ENCODE results near the gene ATP11B. TPM values are rescaled to one million over a fixed set of nuclear protein-coding genes. Genes with fewer than 3 reads are reported as not detected.

Gene ATP11B
- total and polyA plus RNA-seq, 2 of the 8 experiments (the other 6 are each of a cell fraction or from before 2014, with no cell fraction given): 5.1 to 26.5 TPM

DNA sequence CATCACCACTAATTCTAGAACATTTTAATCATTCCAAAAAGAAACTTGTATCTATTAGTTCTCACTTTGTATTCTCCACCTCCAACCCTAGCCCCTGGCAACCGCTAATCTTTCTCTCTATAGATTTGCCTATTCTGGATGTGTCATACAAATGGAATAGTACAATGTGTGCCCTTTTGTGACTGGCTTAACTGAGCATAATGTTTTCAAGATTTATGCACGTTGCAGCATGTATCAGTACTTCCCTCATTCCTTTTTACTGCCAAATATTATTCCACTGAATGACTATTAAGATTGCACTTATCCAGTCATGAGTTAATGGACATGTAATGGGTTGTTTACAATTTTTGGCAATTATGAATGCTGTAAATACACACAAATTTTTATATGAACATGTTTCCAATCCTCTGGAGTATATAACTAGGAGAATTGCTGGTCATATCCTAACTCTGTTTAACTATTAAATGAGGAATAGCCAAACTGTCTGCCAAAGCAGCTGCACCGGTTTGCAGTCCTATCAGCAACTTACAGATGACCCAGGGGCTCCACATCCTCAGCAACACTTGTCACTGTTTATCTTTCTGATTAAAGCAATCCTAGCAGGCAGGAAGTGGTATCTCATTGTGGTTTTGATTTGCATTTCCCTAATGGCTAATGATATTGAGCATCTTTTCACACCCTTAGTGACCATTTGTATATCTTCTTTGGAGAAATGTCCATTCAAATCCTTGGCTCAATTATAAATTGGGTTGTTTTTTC, 144.2 kb downstream of the ATP11B start:
- H3K23me2 ChIP-seq (ENCODE audit: low read depth, low read length): no peaks in the 10 kb centered on the region
- FAIRE-seq (no peak), DNase-seq (ENCODE audit: low read depth in 1 of 2, low spot score in 2 of 2) (no peak)
- H3K18ac ChIP-seq (ENCODE audit: extremely low read depth, low read length): no peak overlapping the region
- ChIA-PET POLR2A (ENCODE audit: partially characterized antibody) (interaction anchor here (0.6 kb wide), 1 partner anchor 9 kb away, joined by 3 read pairs; no protein-coding TSS in a partner anchor), CTCF (ENCODE audit: partially characterized antibody) (interaction anchor here (0.6 to 1.2 kb wide), 2 partner anchors 14 to 34 kb away, joined by 3 read pairs; no protein-coding TSS in a partner anchor)
- H4K20me1 ChIP-seq (replicated peaks in 1 of 2; ENCODE audit: control insufficient read depth in 1 of 2, insufficient read depth in 2 of 2, low read length in 2 of 2): no peaks in the 10 kb centered on the region
- H3K79me1 ChIP-seq (ENCODE audit: low read depth, low read length): no peaks in the 10 kb centered on the region
- H4K91ac ChIP-seq (replicated peaks; ENCODE audit: insufficient read length, low read length): no peak overlapping the region
- H2BK12ac ChIP-seq (ENCODE audit: low read depth, low read length): no peak overlapping the region
- H2BK5ac ChIP-seq (ENCODE audit: low read depth, low read length): no peak overlapping the region
- H3K79me2 ChIP-seq (ENCODE audit: control insufficient read depth in 1 of 2, insufficient read depth in 2 of 2, low read length in 2 of 2): no peaks in the 10 kb centered on the region
- no peak overlapping the region for H3K14ac ChIP-seq (ENCODE audit: insufficient read length)
- no peak overlapping the region for H2AFZ ChIP-seq (ENCODE audit: low read length)
- H3K36me3 ChIP-seq (ENCODE audit: control insufficient read depth in 2 of 4, insufficient read depth in 4 of 4, low read length in 3 of 4): no peaks in the 10 kb centered on the region; a peak in 1 of 8 replicates
- no peaks in the 10 kb centered on the region for H3K9me3 ChIP-seq (ENCODE audit: insufficient read depth in 2 of 2, low read depth in 1 of 2, low read length in 1 of 2)
- H3K27ac ChIP-seq (ENCODE audit: low read depth, low read length): no peak overlapping the region
- H3K4me1 ChIP-seq (replicated peaks in 1 of 4; ENCODE audit: control insufficient read depth in 3 of 4, insufficient read depth in 4 of 4, low read length in 3 of 4): peaks cover 0 to 4% (median under 1%) of the 10 kb centered on the region in 4 experiments; a peak in 2 of 7 replicates
- no peak overlapping the region for H2BK120ac ChIP-seq (replicated peaks; ENCODE audit: low read depth, low read length)
- H3K4ac ChIP-seq (replicated peaks; ENCODE audit: insufficient read length, low read depth, low read length): no peak overlapping the region
- H4K8ac ChIP-seq (ENCODE audit: extremely low read depth, insufficient read depth, low read length): no peak overlapping the region
- H3K4me3 ChIP-seq (ENCODE audit: extremely low read depth in 1 of 4, insufficient read depth in 2 of 4, low read depth in 3 of 4, low read length in 4 of 4): no peak overlapping the region
- H3K56ac ChIP-seq (replicated peaks; ENCODE audit: insufficient read length, low read depth, low read length): no peak overlapping the region
- H2BK20ac ChIP-seq (ENCODE audit: low read length): no peak overlapping the region
- H4K5ac ChIP-seq (ENCODE audit: insufficient read length, low read depth, low read length): no peak overlapping the region
- no peak overlapping the region for H3K9ac ChIP-seq (replicated peaks in 1 of 4; ENCODE audit: extremely low read depth in 1 of 4, low read depth in 3 of 4, low read length in 3 of 4)
- WGBS, 2 experiments (ENCODE audit: extremely low coverage in 1 of 2, insufficient coverage in 1 of 2, insufficient read length in 1 of 2, insufficient replicate concordance in 2 of 2, low coverage in 1 of 2, low lambda C conversion rate in 2 of 2, missing lambda C conversion rate in 1 of 2): 79% methylated on average over 3 of the region's 3 CpGs; no CpG with 5 or more reads in 1 of the 2 experiments
- no peak overlapping the region for H2BK15ac ChIP-seq (ENCODE audit: low read length)
- no peaks in the 10 kb centered on the region for H3K27me3 ChIP-seq (replicated peaks in 1 of 4; ENCODE audit: control insufficient read depth in 3 of 4, extremely low read depth in 1 of 4, insufficient read depth in 3 of 4, low read length in 3 of 4)
- no peak overlapping the region for H2AK5ac ChIP-seq (ENCODE audit: low read depth, low read length)
- H3K23ac ChIP-seq (ENCODE audit: insufficient read length): no peak overlapping the region
- H3K4me2 ChIP-seq (ENCODE audit: insufficient read depth in 1 of 2, low read depth in 2 of 2, low read length in 2 of 2): no peak overlapping the region
- TF ChIP-seq, protein P1, sequence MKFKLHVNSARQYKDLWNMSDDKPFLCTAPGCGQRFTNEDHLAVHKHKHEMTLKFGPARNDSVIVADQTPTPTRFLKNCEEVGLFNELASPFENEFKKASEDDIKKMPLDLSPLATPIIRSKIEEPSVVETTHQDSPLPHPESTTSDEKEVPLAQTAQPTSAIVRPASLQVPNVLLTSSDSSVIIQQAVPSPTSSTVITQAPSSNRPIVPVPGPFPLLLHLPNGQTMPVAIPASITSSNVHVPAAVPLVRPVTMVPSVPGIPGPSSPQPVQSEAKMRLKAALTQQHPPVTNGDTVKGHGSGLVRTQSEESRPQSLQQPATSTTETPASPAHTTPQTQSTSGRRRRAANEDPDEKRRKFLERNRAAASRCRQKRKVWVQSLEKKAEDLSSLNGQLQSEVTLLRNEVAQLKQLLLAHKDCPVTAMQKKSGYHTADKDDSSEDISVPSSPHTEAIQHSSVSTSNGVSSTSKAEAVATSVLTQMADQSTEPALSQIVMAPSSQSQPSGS (IDR thresholded peaks at IDR 0.05; ENCODE audit: low read length): no peak
- TF ChIP-seq CBX5 (IDR thresholded peaks at IDR 0.05; ENCODE audit: low read depth, low read length) (no peak), EZH2 (IDR thresholded peaks at IDR 0.05; ENCODE audit: low read depth, low read length, severe bottlenecking) (no peak), YY1 (IDR thresholded peaks at IDR 0.05; ENCODE audit: low read depth, low read length) (no peak), RNF2 (IDR thresholded peaks at IDR 0.05; ENCODE audit: borderline replicate concordance, low read depth, low read length, missing control alignments, poor library complexity, severe bottlenecking) (no peak), POLR2AphosphoS5 (IDR thresholded peaks at IDR 0.05; ENCODE audit: low read depth, low read length) (no peak)
- TF ChIP-seq, protein P2, sequence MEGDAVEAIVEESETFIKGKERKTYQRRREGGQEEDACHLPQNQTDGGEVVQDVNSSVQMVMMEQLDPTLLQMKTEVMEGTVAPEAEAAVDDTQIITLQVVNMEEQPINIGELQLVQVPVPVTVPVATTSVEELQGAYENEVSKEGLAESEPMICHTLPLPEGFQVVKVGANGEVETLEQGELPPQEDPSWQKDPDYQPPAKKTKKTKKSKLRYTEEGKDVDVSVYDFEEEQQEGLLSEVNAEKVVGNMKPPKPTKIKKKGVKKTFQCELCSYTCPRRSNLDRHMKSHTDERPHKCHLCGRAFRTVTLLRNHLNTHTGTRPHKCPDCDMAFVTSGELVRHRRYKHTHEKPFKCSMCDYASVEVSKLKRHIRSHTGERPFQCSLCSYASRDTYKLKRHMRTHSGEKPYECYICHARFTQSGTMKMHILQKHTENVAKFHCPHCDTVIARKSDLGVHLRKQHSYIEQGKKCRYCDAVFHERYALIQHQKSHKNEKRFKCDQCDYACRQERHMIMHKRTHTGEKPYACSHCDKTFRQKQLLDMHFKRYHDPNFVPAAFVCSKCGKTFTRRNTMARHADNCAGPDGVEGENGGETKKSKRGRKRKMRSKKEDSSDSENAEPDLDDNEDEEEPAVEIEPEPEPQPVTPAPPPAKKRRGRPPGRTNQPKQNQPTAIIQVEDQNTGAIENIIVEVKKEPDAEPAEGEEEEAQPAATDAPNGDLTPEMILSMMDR (IDR thresholded peaks at IDR 0.05; ENCODE audit: control extremely low read depth in 1 of 3, insufficient read depth in 1 of 3, low read depth in 1 of 3, low read length in 3 of 3): no peak

Measured in H1 (cell line).